A549 (cell line): Measurements from ENCODE around the gene ATAD5. TPM values are rescaled to one million over a fixed set of nuclear protein-coding genes. Genes with fewer than 3 reads are reported as not detected.
A peak's percentile ranks its signal among the peaks of the same experiment; 100 is the strongest.

Experiments
- ATAC-seq, 2 experiments: fragments of 200-7000 bp in 1 of 2; fragments of >200 bp in 1 of 2; cut with Nextera tagmentation in 1 of 2; cut with Tn5 transposase in 1 of 2; 3 replicates each; pipeline versions ENCODE4 v1.8.0 to v1.9.1; 2018 to 2020; ENCODE audit warnings: mild to moderate bottlenecking in 1 of 2, moderate library complexity in 1 of 2
- CTCF ChIA-PET: fragments of 300-600 bp; sonication (Branson Sonifier 250); formaldehyde crosslinking; extraction: SDS; loops from one replicate; lab custom pipeline; 2021; ENCODE audit warnings: antibody characterized with exemption, inconsistent platforms; lab: Yijun Ruan, JAX
- POLR2A ChIA-PET: fragments of 350-600 bp; formaldehyde crosslinking; extraction: SDS; loops from one replicate; lab custom pipeline; 2021; ENCODE audit warnings: antibody characterized with exemption, inconsistent platforms; lab: Yijun Ruan, JAX
- DNase-seq, 2 experiments: peaks; one replicate each; pipeline versions ENCODE4 v3.0.0 to v3.0.0-alpha.2; 2011 to 2016; ENCODE audit warnings: low read depth in 1 of 2, low spot score in 1 of 2
- FAIRE-seq: peaks from 2 replicates; lab custom pipeline; 2011; peaks lifted over from hg19 to GRCh38; lab: Jason Lieb, UNC
- H3K27ac ChIP-seq, 2 experiments: fragments of >200 bp; sonication (Bioruptor Twin); formaldehyde crosslinking; 3 replicates each; pipeline ENCODE4 v1.5.1; 2016 to 2017
- H3K4me1 ChIP-seq: fragments of >200 bp; sonication (Bioruptor Twin); formaldehyde crosslinking; 3 replicates; pipeline ENCODE4 v1.6.1; 2016
- H3K4me2 ChIP-seq: fragments of >200 bp; sonication (Bioruptor Twin); formaldehyde crosslinking; 3 replicates; pipeline ENCODE4 v1.6.1; 2016
- H3K4me3 ChIP-seq: fragments of >200 bp; sonication (Bioruptor Twin); formaldehyde crosslinking; 3 replicates; pipeline ENCODE4 v1.5.1; 2016
- H3K9me3 ChIP-seq: fragments of >200 bp; sonication (Bioruptor Twin); formaldehyde crosslinking; 3 replicates; pipeline ENCODE4 v1.6.1; 2016
- BHLHE40 ChIP-seq: IDR thresholded peaks from 2 replicates; pipeline ENCODE4 v1.6.1; 2012; ENCODE audit warnings: low read depth, low read length, inconsistent platforms
- CBX2 ChIP-seq: fragments of 200-600 bp; sonication (generic); IDR thresholded peaks from 2 replicates; pipeline ENCODE4 v1.6.1; 2016; ENCODE audit warnings: low read depth, mild to moderate bottlenecking, borderline replicate concordance
- EHMT2 ChIP-seq: fragments of 200-600 bp; sonication (generic); IDR thresholded peaks from 2 replicates; pipeline ENCODE4 v1.6.1; 2016; ENCODE audit warnings: antibody characterized with exemption, low read depth, mild to moderate bottlenecking, moderate library complexity
- EP300 ChIP-seq, 2 experiments: fragments of >200 bp; sonication (Bioruptor Twin); formaldehyde crosslinking; IDR thresholded peaks; 2 replicates in 1 of 2; 3 replicates in 1 of 2; pipeline ENCODE4 v1.6.1; 2016 to 2017
- FOSB ChIP-seq: fragments of 250-450 bp; sonication (Bioruptor Pico); IDR thresholded peaks from 2 replicates; pipeline ENCODE4 v1.5.0; 2020; ENCODE audit warnings: mild to moderate bottlenecking, moderate library complexity
- FOSL2 ChIP-seq, 2 experiments: fragments of 450-650 bp in 1 of 2; fragments of >200 bp in 1 of 2; sonication (Bioruptor Twin) in 1 of 2; formaldehyde crosslinking; IDR thresholded peaks; 2 replicates each; pipeline versions ENCODE4 v1.5.0 to v1.6.1; 2016 to 2020; ENCODE audit warnings: mild to moderate bottlenecking in 1 of 2, moderate library complexity in 1 of 2
- FOXS1 ChIP-seq: fragments of 250-450 bp; sonication (Bioruptor Pico); IDR thresholded peaks from 2 replicates; pipeline ENCODE4 v1.5.0; 2020; ENCODE audit warnings: mild to moderate bottlenecking, moderate library complexity
- GATA3 ChIP-seq: IDR thresholded peaks from 2 replicates; pipeline ENCODE4 v1.6.1; 2012; ENCODE audit warnings: borderline replicate concordance
- HDAC2 ChIP-seq: fragments of 200-600 bp; sonication (generic); IDR thresholded peaks from 2 replicates; pipeline ENCODE4 v1.6.1; 2016
- HOXA7 ChIP-seq: fragments of 250-450 bp; sonication (Bioruptor Pico); IDR thresholded peaks from 2 replicates; pipeline ENCODE4 v1.5.0; 2020; ENCODE audit warnings: mild to moderate bottlenecking, moderate library complexity
- HOXB13 ChIP-seq: fragments of 250-450 bp; sonication (Bioruptor Pico); IDR thresholded peaks from 2 replicates; pipeline ENCODE4 v1.5.0; 2020; ENCODE audit warnings: low read depth, mild to moderate bottlenecking, moderate library complexity
- HOXB5 ChIP-seq: fragments of 250-450 bp; sonication (Bioruptor Pico); IDR thresholded peaks from 2 replicates; pipeline ENCODE4 v1.5.0; 2020; ENCODE audit warnings: mild to moderate bottlenecking, moderate library complexity
- JUN ChIP-seq, 2 experiments: fragments of >200 bp; sonication (Bioruptor Twin); formaldehyde crosslinking; IDR thresholded peaks; 2 replicates in 1 of 2; 3 replicates in 1 of 2; pipeline ENCODE4 v1.6.1; 2016 to 2017
- JUNB ChIP-seq: fragments of >200 bp; sonication (Bioruptor Twin); formaldehyde crosslinking; IDR thresholded peaks from 2 replicates; pipeline ENCODE4 v1.6.1; 2016
- KDM5A ChIP-seq: fragments of 200-600 bp; sonication (generic); IDR thresholded peaks from 2 replicates; pipeline ENCODE4 v1.6.1; 2016; ENCODE audit warnings: antibody characterized with exemption, mild to moderate bottlenecking
- MAFK ChIP-seq: fragments of 450-650 bp; IDR thresholded peaks from 2 replicates; pipeline ENCODE4 v1.6.1; 2014; ENCODE audit not compliant: partially characterized antibody
- MYC ChIP-seq: IDR thresholded peaks from 2 replicates; pipeline ENCODE4 v1.6.1; 2012; ENCODE audit warnings: mild to moderate bottlenecking, inconsistent platforms, low read length, improper control_type of control experiment, borderline replicate concordance
- NPAS2 ChIP-seq: fragments of 250-450 bp; sonication (Bioruptor Pico); IDR thresholded peaks from 2 replicates; pipeline ENCODE4 v1.8.0; 2022; ENCODE audit warnings: mild to moderate bottlenecking, moderate library complexity, borderline replicate concordance
- PHF8 ChIP-seq: fragments of 200-600 bp; sonication (generic); IDR thresholded peaks from 2 replicates; pipeline ENCODE4 v1.6.1; 2016; ENCODE audit warnings: low read depth, mild to moderate bottlenecking, antibody characterized with exemption, moderate library complexity, borderline replicate concordance
- RARB ChIP-seq: fragments of 250-450 bp; sonication (Bioruptor Pico); IDR thresholded peaks from 2 replicates; pipeline ENCODE4 v1.8.0; 2021; ENCODE audit warnings: mild to moderate bottlenecking, moderate library complexity
- RCOR1 ChIP-seq: fragments of 150-350 bp; IDR thresholded peaks from 2 replicates; pipeline ENCODE4 v1.6.1; 2014; ENCODE audit warnings: antibody characterized with exemption, low read length, low read depth
- RFX5 ChIP-seq: fragments of 450-650 bp; IDR thresholded peaks from 2 replicates; pipeline ENCODE4 v1.7.1; 2014; ENCODE audit warnings: antibody characterized with exemption, mild to moderate bottlenecking, moderate library complexity
- TP53 ChIP-seq: fragments of 250-450 bp; sonication (Bioruptor Pico); IDR thresholded peaks from 2 replicates; pipeline ENCODE4 v1.5.0; 2021; ENCODE audit warnings: mild to moderate bottlenecking, moderate library complexity
- ZFP36 ChIP-seq: fragments of 450-650 bp; IDR thresholded peaks from 2 replicates; pipeline ENCODE4 v1.6.1; 2014; ENCODE audit warnings: borderline replicate concordance; ENCODE audit not compliant: partially characterized antibody
- ZNF302 ChIP-seq: fragments of 250-450 bp; sonication (Bioruptor Pico); IDR thresholded peaks from 2 replicates; pipeline ENCODE4 v1.9.0; 2021; ENCODE audit warnings: inconsistent platforms, mild to moderate bottlenecking, moderate library complexity
- WGBS: methylation state at CpG from one replicate; pipeline ENCODE4 v1.1.6; 2017; ENCODE audit errors: missing lambda C conversion rate; 5-methylcytosine and 5-hydroxymethylcytosine counted together
- polyA plus RNA-seq, 4 experiments: library from polyadenylated mRNA; depleted of rRNA in 3 of 4; stranded (reverse); fragments of >200 nt; fragmentation: RNase III in 1 of 4; extraction: RNeasy Plus Mini Kit Qiagen cat#74134 plus additional on column Dnase treatment in 1 of 4; gene quantifications; 2 replicates in 3 of 4; 3 replicates in 1 of 4; pipeline ENCODE4 v1.2.3, GENCODE V29; 2011 to 2017
- TF ChIP-seq, protein P1 (sequence below): IDR thresholded peaks from 2 replicates; pipeline ENCODE4 v1.6.1; 2012
- TF ChIP-seq, protein P2 (sequence below): fragments of >200 bp; sonication (Bioruptor Twin); formaldehyde crosslinking; IDR thresholded peaks from 3 replicates; pipeline ENCODE4 v1.6.1; 2016
- TF ChIP-seq, protein P3 (sequence below): IDR thresholded peaks from 2 replicates; pipeline ENCODE4 v1.6.1; 2012; ENCODE audit warnings: low read depth, borderline replicate concordance
- TF ChIP-seq, protein P4 (sequence below): fragments of >200 bp; sonication (Bioruptor Twin); formaldehyde crosslinking; IDR thresholded peaks from 3 replicates; pipeline ENCODE4 v1.5.1; 2016
- TF ChIP-seq, protein P5 (sequence below): IDR thresholded peaks from 2 replicates; pipeline ENCODE4 v1.6.1; 2012
- TF ChIP-seq, protein P6 (sequence below): fragments of 200-600 bp; sonication (generic); IDR thresholded peaks from 2 replicates; pipeline ENCODE4 v1.6.1; 2016; ENCODE audit warnings: antibody characterized with exemption, mild to moderate bottlenecking, moderate library complexity

ATAD5 gene
- polyA plus RNA-seq, 2 of the 4 experiments (the other 2 are of a cell fraction) = 4.5 to 9.5 TPM

DNA sequence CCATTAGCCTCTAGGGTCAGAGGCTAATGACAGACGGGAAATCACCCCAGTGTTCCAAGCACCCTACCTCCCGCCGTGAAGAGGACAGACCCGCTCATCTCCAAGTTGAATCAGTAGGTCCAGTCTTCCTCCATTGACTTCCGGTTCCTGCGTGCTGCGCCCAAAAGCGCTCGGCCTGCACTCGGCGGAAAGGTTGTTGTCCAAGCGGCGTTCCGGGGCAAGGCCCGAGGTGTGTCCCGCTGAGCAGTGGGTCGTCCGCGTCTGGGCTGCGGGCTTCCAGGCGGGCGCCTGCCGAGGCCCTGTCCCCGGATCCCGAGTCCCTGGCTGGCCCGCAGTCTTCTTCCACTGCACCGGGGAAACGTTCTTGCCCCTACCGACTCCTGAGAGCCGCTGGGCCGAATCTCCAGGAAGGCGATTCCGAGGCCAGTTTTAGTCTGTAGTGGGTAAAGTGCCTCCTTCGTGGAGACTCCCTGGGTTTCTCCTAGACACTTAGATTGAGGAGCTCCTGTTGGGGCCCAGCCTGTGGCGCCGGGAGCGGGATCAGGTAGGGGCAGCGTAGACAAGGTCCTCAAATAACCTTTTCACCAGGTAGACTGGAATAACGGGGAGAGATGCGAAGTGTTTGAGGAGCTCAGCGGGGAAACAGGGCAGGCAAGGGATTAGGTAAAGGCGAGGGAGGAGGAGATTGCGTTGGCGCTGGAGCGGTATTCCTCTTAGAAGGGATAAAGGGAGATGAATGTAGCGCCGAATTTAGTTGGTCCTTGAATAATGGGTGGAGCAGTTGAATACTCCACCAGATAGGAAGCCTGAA lies 74.5 kb downstream of the ATAD5 start, which contains the start of gene TEFM:
Gene TEFM, minus strand, starts transcription at position 138 of the 811 bp plus-strand sequence. Its CDS starts 40 bp downstream, at position 98.
- no peak for FAIRE-seq
- peak; percentile 97 to 98 for ATAC-seq
- peak within 1 kb of the TSS; percentile 76 for H3K4me3 ChIP-seq
- peak within 1 kb of the TSS; percentile 82 to 91 for H3K27ac ChIP-seq
- peak; percentile 96 for DNase-seq
- POLR2A ChIA-PET = interaction anchor here (0.7 to 1.1 kb wide), 5 partner anchors 9 to 188 kb away, joined by 4 to 13 read pairs (median 4); partner anchors contain the start of genes NF1 and RNF135
- H3K4me2 ChIP-seq = peak within 1 kb of the TSS; percentile 86
- CTCF ChIA-PET = interaction anchor here (0.7 to 1.5 kb wide), 4 partner anchors 9 to 310 kb away, joined by 3 to 10 read pairs (median 4); partner anchors contain the start of gene RNF135
- WGBS = 4% methylated on average over 31 of the region's 47 CpGs
- peaks cover 11% of the 10 kb centered on the region; the same call in 2 of the 3 replicates for H3K4me1 ChIP-seq
- H3K9me3 ChIP-seq = no peaks in the 10 kb centered on the region
- TF ChIP-seq EHMT2 = no peak
- peak; percentile 72; the same call in 1 of the 2 replicates for TF ChIP-seq TP53
- no peak for TF ChIP-seq HOXA7 (CRISPR knock-in tag)
- TF ChIP-seq HOXB13 = no peak
- TF ChIP-seq, protein P1, sequence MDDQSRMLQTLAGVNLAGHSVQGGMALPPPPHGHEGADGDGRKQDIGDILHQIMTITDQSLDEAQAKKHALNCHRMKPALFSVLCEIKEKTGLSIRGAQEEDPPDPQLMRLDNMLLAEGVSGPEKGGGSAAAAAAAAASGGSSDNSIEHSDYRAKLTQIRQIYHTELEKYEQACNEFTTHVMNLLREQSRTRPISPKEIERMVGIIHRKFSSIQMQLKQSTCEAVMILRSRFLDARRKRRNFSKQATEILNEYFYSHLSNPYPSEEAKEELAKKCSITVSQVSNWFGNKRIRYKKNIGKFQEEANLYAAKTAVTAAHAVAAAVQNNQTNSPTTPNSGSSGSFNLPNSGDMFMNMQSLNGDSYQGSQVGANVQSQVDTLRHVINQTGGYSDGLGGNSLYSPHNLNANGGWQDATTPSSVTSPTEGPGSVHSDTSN = peak; percentile 70; the same call in 1 of the 2 replicates
- no peak for TF ChIP-seq ZNF302 (CRISPR knock-in tag)
- TF ChIP-seq CBX2 = no peak
- TF ChIP-seq MYC = no peak; the same call in 1 of the 2 replicates
- TF ChIP-seq FOSL2 (IDR thresholded peaks at IDR 0.05) = no peak
- TF ChIP-seq FOSL2 (CRISPR knock-in tag; IDR thresholded peaks at IDR 0.05) = 0 out of 2 replicates have a peak, but pooled peaks have one; percentile 32
- peak; percentile 99 for TF ChIP-seq PHF8
- no peak for TF ChIP-seq JUNB
- TF ChIP-seq GATA3 = peak; percentile 62; the same call in 1 of the 2 replicates
- TF ChIP-seq, protein P2, sequence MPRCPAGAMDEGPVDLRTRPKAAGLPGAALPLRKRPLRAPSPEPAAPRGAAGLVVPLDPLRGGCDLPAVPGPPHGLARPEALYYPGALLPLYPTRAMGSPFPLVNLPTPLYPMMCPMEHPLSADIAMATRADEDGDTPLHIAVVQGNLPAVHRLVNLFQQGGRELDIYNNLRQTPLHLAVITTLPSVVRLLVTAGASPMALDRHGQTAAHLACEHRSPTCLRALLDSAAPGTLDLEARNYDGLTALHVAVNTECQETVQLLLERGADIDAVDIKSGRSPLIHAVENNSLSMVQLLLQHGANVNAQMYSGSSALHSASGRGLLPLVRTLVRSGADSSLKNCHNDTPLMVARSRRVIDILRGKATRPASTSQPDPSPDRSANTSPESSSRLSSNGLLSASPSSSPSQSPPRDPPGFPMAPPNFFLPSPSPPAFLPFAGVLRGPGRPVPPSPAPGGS = peak; percentile 91
- TF ChIP-seq EP300 (IDR thresholded peaks at IDR 0.05) = no peak
- TF ChIP-seq, protein P3, sequence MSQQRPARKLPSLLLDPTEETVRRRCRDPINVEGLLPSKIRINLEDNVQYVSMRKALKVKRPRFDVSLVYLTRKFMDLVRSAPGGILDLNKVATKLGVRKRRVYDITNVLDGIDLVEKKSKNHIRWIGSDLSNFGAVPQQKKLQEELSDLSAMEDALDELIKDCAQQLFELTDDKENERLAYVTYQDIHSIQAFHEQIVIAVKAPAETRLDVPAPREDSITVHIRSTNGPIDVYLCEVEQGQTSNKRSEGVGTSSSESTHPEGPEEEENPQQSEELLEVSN = peak; percentile 81
- peak; percentile 86 for TF ChIP-seq HDAC2
- TF ChIP-seq, protein P4, sequence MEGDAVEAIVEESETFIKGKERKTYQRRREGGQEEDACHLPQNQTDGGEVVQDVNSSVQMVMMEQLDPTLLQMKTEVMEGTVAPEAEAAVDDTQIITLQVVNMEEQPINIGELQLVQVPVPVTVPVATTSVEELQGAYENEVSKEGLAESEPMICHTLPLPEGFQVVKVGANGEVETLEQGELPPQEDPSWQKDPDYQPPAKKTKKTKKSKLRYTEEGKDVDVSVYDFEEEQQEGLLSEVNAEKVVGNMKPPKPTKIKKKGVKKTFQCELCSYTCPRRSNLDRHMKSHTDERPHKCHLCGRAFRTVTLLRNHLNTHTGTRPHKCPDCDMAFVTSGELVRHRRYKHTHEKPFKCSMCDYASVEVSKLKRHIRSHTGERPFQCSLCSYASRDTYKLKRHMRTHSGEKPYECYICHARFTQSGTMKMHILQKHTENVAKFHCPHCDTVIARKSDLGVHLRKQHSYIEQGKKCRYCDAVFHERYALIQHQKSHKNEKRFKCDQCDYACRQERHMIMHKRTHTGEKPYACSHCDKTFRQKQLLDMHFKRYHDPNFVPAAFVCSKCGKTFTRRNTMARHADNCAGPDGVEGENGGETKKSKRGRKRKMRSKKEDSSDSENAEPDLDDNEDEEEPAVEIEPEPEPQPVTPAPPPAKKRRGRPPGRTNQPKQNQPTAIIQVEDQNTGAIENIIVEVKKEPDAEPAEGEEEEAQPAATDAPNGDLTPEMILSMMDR = no peak
- TF ChIP-seq HOXB5 = peak; percentile 78; the same call in 1 of the 2 replicates
- no peak for TF ChIP-seq NPAS2 (CRISPR knock-in tag)
- TF ChIP-seq, protein P5, sequence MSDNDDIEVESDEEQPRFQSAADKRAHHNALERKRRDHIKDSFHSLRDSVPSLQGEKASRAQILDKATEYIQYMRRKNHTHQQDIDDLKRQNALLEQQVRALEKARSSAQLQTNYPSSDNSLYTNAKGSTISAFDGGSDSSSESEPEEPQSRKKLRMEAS = peak; percentile 96
- no peak for TF ChIP-seq BHLHE40
- peak; percentile 94 for TF ChIP-seq KDM5A
- TF ChIP-seq RCOR1 = no peak
- no peak for TF ChIP-seq MAFK
- peak; percentile 58; the same call in 1 of the 2 replicates for TF ChIP-seq RARB (CRISPR knock-in tag)
- no peak for TF ChIP-seq FOSB (CRISPR knock-in tag)
- TF ChIP-seq JUN (IDR thresholded peaks at IDR 0.05) = peak; percentile 78 to 98; a peak in 3 of 5 replicates
- TF ChIP-seq RFX5 = 0 out of 2 replicates have a peak, but pooled peaks have one; percentile 62
- peak; percentile 52 for TF ChIP-seq ZFP36
- TF ChIP-seq FOXS1 = no peak
- TF ChIP-seq, protein P6, sequence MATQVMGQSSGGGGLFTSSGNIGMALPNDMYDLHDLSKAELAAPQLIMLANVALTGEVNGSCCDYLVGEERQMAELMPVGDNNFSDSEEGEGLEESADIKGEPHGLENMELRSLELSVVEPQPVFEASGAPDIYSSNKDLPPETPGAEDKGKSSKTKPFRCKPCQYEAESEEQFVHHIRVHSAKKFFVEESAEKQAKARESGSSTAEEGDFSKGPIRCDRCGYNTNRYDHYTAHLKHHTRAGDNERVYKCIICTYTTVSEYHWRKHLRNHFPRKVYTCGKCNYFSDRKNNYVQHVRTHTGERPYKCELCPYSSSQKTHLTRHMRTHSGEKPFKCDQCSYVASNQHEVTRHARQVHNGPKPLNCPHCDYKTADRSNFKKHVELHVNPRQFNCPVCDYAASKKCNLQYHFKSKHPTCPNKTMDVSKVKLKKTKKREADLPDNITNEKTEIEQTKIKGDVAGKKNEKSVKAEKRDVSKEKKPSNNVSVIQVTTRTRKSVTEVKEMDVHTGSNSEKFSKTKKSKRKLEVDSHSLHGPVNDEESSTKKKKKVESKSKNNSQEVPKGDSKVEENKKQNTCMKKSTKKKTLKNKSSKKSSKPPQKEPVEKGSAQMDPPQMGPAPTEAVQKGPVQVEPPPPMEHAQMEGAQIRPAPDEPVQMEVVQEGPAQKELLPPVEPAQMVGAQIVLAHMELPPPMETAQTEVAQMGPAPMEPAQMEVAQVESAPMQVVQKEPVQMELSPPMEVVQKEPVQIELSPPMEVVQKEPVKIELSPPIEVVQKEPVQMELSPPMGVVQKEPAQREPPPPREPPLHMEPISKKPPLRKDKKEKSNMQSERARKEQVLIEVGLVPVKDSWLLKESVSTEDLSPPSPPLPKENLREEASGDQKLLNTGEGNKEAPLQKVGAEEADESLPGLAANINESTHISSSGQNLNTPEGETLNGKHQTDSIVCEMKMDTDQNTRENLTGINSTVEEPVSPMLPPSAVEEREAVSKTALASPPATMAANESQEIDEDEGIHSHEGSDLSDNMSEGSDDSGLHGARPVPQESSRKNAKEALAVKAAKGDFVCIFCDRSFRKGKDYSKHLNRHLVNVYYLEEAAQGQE = no peak
